HG03378 (cell line): Measurements from ENCODE around the gene SCUBE3.

Experiments used
- ATAC-seq: cut with Tn5 transposase; IDR thresholded peaks from one replicate; pipeline ENCODE4 v1.9.1; 2021; ENCODE audit warnings: mild to moderate bottlenecking, moderate library complexity; ENCODE audit not compliant: unreplicated experiment

Gene SCUBE3

DNA sequence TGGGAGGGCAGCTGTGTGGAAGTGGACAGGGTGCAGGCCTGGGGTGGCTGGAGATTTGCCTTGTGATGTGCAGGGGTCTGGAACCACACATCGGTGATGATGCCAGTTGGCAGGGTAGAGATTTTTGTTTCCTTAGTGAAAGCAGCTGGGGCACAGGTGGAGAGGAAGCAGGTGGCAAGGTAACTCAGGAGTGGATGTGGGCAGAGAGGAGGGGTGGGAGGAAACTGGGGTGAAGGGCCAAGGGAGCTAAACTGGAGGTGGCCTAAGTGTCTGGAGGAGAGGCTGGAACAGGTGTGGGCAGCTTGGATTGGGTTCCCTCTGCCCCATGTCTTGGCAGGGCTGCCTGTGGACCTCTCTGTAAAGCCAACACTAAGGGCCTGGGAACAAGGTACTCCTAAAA, 4.7 kb upstream of the SCUBE3 start:
- ATAC-seq: no peak

- no peak for ATAC-seq
These were observed 4.0 kb upstream of the SCUBE3 start for GRCh38 chr6:35209622-35210247.

DNA sequence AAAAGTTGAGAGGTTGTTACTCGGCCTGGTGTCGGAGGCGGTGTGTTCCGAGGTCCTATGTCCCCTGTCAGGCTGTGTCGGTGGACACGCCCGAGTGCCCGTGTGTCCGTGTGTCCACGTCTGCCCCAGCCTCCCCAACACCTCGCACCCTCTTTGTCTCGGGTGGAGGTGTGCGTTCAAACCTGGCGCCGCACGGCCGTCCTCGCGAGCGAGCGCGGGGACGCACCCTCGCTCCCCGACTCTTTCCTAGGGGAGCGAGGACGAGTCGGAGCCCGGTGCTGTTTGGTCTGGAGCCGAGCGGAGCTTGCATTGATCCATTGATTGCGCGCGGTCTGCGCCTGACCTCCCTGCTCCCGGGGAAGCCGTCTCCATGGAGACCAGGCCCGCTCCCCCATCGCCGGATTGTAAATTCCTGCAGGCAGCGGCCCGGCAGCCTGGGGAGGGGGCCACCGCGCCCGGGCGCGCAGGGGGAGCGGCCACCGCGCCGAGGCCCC, 411 bp upstream of the SCUBE3 start:
- ATAC-seq: no peak

GRCh38 chr6:35214869-35215664, 1.3 kb downstream of the SCUBE3 start:
- ATAC-seq: no peak

DNA sequence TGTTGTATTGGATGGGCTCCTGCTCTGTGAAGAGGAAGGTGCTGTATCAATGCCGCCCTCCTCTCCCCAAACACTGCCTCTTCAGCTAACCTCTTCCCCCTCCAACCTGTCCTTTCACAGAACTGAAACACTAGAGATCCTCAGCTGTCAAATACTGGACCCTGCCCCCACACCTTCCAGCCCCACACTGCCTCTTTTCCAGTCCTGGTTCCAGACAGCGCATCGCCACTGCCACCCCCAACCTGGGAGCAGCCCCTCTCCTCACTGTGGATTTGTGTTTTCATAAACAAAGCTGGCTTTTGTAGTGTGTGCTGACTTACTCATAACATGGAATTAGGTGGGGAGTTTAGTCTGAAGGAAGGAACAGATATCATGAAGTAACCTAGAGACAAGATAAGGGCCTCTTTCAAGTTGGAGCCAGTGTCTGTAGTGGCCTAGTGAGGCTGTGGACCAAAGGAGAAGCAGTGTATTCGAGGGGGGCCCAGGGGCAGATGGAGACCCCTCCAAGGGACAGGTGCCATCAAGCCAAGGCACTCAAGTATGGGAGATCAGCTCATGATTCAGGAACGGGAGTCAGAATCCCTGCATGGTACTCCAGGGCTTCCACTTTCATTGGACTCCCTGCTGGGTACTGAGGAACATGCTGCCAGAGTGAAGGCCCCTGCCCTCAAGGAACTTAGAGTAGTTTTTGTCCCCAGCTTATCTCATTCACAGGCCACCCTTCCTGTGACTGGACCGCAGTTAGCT, 2.1 kb downstream of the SCUBE3 start:
- ATAC-seq: no peak

DNA sequence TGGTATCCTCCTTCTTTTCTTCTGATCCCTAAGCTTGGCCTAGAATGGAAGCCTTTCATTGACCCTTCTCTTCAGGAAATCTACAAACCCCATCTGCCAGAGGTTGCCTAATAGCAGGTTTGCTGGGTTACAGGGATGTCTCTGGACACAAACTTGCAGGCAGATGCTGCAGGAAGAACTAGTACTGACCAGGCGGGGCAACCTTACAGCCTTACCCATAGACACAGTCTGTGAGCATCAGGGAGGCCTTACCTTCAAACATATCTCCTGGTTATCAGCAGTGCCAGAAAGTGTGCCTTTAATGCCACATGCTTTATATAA, 2.6 kb downstream of the SCUBE3 start:
- ATAC-seq: no peak

DNA sequence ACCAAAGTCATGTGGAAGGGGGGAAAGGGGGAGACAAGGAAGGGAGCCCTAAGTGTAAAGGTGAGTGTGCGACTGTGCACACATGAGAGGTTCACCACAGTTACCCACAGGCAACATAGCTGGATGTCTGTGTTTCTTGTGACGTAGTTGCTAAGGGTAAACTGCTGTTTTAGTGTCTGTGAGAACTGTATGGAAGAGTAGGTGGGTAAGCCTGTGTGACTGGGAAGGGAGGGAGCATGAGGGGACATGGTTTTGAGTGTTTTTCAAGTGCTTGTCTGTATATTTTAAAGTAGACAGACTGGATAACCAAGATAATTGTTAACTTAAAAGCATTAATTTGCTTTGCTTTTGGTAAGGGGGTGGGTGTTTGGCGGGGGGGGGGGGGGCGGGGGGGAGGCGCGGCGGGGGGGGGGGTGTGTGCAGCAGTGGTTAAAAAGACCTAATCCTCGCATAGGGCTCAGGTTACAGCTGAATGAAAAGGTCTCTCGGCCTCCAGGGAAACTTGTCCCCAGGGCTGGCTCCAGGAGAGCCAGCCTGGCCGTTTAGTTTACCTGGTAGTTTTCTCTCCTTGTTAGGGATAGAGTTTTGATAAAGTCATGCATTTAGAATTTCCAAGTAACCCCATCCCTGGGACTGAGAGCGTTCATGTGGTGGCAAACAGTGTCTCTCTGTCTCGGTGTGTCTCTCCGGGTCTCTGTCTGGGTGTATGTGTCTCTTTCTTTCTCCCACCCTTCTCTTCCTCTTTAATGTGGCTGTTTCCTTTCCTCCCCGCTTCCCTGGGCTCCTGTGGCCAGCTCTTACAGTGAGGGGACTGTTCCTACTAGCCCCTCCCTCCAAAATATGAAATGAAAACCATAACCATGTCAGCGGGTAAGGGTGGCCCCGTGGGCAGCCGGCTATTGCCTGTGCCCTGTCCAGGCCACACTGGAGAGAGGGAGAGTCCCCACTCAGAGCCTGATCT, 3.4 kb downstream of the SCUBE3 start:
- no peak for ATAC-seq

DNA sequence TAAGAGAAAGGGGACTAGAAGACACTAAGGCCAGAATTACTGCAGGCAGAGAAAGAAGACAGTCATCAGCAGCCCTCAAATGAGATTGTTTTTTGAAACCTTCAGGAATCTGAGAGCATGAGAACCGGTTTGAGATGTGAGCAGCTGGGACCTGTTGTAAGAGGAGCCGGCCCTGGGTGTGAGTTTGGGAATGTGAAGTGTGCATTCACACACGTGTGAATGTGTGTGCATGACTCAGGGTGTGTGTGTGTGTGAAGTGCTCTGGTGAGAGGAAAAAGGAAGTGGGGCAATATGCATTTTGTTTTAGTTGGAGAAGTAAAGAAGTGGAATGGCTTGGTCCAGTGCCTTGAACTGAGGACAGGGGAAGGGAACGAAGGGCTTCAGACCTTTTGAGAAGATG, 4.3 kb downstream of the SCUBE3 start:
- ATAC-seq: no peak

- no peak for ATAC-seq
These were observed 4.7 kb downstream of the SCUBE3 start for GRCh38 chr6:35218456-35218855.

GRCh38 chr6:35219683-35220326, 6.0 kb downstream of the SCUBE3 start:
- ATAC-seq: no peak

- ATAC-seq: no peak
These were observed 7.0 kb downstream of the SCUBE3 start for GRCh38 chr6:35220711-35221110.

DNA sequence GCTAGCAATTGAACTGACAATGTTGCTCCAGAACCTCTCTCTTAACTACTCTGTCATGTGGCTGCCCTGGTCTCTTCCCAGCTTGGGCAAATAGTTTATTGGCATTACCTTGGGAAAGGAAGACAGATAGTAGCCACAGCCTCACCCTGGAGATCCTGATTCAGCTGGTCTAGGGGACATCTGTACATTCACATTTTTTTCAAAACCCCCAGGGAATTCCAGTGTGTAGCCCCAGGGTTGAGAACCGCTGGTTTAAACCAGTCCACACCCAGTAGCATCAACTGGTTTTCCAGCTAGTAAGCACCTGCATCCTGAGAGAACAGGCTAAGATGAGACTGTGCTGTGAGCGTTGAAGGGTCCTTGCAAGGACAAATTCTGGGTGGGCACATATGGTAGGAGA, 9.6 kb downstream of the SCUBE3 start:
- no peak for ATAC-seq

DNA sequence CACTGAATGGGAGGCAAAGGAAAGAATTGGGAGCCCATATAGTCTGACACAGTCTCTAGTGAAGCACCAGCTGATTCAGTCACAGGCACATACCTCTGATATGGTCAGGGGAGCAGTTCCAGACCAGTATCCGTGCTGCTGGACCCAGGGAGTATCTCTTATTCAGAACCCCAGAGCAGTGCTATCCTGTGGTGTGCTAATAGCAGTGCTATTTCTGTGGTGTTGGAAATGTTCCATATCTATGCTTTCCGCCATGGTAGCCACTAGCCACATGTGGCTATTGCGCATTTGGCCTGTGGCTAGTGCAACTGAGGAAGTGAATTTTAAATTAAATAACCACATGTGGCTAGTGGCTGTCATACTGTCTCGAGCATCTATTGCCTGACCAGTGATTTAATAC, 11.0 kb downstream of the SCUBE3 start:
- no peak for ATAC-seq

DNA sequence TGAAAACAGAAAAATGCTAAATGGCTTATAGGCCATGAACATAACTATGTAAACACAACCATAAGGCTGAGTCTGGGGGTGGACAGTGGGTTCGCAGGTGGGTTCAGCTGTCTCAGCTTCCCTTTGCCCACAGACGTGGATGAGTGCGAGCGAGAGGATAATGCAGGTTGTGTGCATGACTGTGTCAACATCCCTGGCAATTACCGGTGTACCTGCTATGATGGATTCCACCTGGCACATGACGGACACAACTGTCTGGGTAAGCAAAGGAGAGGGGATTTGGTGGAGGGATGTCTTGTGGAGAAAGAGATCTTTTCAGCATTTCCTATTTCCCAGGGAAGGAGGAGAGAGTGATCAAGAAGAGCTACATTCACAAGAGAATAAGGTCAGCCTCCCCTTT, 14.7 kb downstream of the SCUBE3 start:
- no peak for ATAC-seq

GRCh38 chr6:35229304-35229703, 15.5 kb downstream of the SCUBE3 start:
- no peak for ATAC-seq

DNA sequence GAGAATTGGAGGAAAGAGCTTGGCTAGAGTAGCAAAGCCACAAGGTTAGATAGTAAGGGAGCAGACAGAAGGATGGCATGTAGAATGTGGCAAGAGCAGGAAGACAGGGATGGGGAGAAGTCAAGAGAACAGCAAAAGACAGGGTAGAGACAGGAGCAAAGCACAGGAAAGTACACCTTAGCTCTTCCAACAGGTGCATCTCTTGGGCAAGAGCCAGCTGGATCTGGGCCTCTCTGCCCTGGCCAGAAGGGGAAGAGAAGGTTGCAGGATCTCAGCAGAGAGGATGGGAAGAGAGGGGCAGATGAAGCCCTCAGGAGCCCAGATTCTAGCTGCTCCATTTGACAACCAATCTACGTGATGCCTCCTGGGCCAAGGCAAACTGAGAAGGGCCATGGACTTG, 16.7 kb downstream of the SCUBE3 start:
- ATAC-seq: no peak

GRCh38 chr6:35230950-35231349, 17.2 kb downstream of the SCUBE3 start:
- no peak for ATAC-seq

GRCh38 chr6:35231563-35231962, 17.8 kb downstream of the SCUBE3 start:
- ATAC-seq: no peak

GRCh38 chr6:35234901-35235300, 21.1 kb downstream of the SCUBE3 start:
- ATAC-seq: no peak

DNA sequence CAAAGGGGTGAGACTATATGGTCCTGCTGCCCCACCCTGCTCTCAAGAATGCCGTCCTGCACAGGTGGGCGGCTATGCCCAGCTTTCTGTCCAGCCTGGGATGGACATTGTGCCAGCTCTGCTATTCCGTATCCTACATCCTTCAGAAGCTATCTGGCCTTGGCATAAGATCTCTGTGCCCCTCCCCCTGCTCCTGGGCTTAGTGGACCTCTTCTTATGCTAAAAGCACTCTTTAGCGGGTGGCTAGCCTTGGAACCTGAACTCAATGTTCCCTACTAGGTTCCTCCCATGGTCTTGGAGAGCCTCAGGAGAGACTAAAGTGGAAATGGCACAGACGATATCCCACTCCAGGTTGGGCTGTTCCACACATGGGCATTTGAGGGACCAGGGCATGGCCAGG, 22.5 kb downstream of the SCUBE3 start:
- ATAC-seq: no peak
